Measurements from ENCODE around the gene NXPE1.
"Not testable (repeated sequence)": the region's sequence is repeated elsewhere in the genome, so short reads cannot be mapped to it uniquely, and the experiment has no call there.

NXPE1 gene

DNA sequence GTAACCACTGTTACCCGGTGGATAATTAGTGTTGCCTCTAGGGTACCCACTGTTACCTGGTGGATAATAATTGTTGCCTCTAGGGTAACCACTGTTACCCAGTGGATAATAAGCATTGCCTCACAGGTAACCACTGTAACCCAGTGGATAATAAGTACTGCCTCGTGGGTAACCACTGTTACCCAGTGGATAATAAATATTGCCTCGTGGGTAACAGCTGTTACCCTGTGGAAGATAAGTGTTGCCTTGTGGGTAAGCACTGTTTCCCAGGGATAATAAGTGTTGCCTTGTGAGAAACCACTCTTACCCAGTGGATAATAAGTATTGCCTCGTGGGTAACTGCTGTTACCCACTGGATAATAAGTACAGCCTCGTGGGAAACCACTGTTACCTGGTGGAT is 45.2 kb upstream of the NXPE1 start:
- H3K4me3 ChIP-seq (ENCODE audit: low read length) = no peak overlapping the region
- no peak for DNase-seq (ENCODE audit: low read depth)
- TF ChIP-seq, protein P1, sequence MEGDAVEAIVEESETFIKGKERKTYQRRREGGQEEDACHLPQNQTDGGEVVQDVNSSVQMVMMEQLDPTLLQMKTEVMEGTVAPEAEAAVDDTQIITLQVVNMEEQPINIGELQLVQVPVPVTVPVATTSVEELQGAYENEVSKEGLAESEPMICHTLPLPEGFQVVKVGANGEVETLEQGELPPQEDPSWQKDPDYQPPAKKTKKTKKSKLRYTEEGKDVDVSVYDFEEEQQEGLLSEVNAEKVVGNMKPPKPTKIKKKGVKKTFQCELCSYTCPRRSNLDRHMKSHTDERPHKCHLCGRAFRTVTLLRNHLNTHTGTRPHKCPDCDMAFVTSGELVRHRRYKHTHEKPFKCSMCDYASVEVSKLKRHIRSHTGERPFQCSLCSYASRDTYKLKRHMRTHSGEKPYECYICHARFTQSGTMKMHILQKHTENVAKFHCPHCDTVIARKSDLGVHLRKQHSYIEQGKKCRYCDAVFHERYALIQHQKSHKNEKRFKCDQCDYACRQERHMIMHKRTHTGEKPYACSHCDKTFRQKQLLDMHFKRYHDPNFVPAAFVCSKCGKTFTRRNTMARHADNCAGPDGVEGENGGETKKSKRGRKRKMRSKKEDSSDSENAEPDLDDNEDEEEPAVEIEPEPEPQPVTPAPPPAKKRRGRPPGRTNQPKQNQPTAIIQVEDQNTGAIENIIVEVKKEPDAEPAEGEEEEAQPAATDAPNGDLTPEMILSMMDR (IDR thresholded peaks at IDR 0.05; ENCODE audit: insufficient read depth, low read depth, low read length, missing control alignments) = no peak

DNA sequence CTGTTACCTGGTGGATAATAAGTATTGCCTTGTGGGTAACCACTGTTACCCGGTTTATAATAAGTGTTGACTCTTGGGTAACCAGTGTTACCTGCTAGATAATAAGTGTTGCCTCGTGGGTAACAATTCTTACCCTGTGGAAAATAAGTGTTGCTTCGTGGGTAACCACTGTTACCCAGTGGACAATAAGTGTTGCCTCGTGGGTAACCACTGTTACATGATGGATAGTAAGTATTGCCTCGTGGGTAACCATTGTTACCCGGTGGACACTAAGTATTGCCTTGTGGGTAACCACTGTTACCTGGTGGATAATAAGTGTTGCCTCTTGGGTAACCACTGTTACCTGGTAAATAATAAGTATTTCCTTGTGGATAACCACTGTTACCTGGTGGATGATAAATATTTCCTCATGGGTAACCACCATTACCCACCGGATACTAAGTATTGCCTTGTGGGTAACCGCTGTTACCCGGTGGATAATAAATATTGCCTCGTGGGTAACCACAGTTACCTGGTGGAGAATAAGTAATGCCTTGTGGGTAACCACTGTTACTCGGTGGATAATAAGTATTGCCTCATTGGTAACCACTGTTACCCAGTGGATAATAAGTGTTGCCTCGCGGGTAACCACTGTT is 44.6 kb upstream of the NXPE1 start:
- no peak for DNase-seq (ENCODE audit: low read depth)
- TF ChIP-seq, protein P1 (IDR thresholded peaks at IDR 0.05; ENCODE audit: insufficient read depth, low read depth, low read length, missing control alignments) = no peak
- H3K4me3 ChIP-seq (ENCODE audit: low read length) = no peak overlapping the region

DNA sequence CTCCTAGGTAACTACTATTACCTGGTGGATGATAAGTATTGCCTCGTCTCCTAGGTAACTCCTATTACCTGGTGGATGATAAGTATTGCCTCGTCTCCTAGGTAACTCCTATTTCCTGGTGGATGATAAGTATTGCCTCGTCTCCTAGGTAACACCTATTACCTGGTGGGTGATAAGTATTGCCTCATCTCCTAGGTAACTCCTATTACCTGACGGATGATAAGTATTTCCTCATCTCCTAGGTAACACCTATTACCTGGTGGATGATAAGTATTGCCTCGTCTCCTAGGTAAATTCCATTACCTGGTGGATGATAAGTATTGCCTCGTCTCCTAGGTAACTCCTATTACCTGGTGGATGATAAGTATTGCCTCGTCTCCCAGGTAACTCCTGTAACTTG is 43.5 kb upstream of the NXPE1 start:
- not testable (repeated sequence) for H3K4me3 ChIP-seq (ENCODE audit: low read length); DNase-seq (ENCODE audit: low read depth)

DNA sequence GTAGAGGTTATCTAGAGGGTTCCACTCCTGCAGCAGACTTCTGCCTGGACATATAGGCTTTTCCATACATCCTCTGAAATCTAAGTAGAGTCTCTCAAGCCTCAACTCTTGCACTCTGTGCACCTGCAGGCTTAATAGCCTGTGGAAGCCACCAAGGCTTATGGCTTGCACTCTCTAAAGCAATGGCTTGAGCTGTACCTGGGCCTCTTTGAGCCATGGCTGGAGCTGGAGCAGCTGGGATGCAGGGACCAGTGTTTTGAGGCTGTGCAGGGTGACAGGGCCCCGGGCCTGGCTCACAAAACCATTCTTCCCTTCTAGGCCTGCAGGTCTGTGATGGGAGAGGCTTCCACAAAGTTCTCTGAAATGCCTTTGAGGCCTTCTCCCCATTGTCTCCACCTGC is 38.8 kb upstream of the NXPE1 start:
- DNase-seq (ENCODE audit: low read depth) = no peak
- H3K4me3 ChIP-seq (ENCODE audit: low read length) = no peak overlapping the region
- TF ChIP-seq, protein P1 (IDR thresholded peaks at IDR 0.05; ENCODE audit: insufficient read depth, low read depth, low read length, missing control alignments) = no peak

DNA sequence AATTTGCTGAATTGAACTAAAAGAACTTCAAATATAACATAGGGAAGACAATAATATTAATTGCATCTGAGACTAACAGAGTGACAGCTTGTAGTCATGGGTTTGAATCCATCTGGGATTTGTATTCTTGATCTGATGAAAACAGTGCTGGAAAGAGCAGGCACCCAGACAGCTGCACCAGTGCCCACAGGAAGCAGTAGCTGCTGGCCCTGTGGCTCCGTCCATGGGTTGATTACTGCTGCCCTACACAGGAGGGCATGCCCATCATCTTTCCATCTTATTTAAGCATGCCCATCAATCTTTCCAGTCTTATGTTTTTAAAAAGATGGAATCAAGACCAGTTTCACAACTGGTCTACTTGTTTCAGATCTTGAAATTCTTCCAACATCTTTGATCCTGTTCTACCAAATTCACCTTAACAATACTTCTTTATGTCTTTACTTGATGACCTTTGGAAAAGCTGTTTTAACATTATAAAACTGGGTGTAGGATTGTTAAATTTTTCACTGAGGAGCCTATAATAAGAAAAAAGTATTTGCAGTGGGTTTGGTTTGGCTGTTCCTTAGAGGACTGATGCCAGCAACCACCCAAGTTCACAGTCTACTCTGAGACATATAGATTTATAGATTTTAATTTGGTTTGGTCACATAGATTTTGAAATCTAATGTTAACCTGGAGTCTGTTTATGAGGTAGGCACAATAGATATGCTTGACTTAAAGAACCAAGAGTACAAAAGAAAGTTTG is 36.7 kb upstream of the NXPE1 start:
- H3K4me3 ChIP-seq (ENCODE audit: low read length) = no peak overlapping the region
- TF ChIP-seq, protein P1 (IDR thresholded peaks at IDR 0.05; ENCODE audit: insufficient read depth, low read depth, low read length, missing control alignments) = no peak
- no peak for DNase-seq (ENCODE audit: low read depth)

DNA sequence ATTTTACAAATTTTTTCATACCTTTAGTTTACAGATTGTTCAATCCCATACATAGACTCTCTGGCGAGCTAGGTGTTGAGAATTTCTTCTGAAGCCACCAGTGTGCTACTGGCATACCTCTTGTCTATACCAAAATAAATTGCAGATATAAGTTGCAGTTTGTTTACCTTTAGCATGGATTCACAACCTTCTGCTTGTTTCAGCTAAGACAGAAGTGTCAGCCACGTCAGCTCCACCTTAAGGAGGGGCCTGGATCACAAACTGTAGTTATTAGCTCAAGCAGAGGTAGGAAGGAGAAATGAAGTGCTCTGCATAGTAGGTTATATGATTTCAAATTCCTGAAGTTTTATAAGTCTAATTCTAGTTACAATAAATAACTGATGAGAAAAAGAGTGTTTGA is 35.9 kb upstream of the NXPE1 start, which contains the start of gene NXPE4:
NXPE4 (minus strand) TSS at position 216 of the 400 bp plus-strand sequence. CDS start 1,027 bp downstream, outside the sequence.
- TF ChIP-seq, protein P1 (IDR thresholded peaks at IDR 0.05; ENCODE audit: insufficient read depth, low read depth, low read length, missing control alignments) = no peak
- DNase-seq (ENCODE audit: low read depth) = no peak
- no peak within 1 kb of the TSS for H3K4me3 ChIP-seq (ENCODE audit: low read length)

DNA sequence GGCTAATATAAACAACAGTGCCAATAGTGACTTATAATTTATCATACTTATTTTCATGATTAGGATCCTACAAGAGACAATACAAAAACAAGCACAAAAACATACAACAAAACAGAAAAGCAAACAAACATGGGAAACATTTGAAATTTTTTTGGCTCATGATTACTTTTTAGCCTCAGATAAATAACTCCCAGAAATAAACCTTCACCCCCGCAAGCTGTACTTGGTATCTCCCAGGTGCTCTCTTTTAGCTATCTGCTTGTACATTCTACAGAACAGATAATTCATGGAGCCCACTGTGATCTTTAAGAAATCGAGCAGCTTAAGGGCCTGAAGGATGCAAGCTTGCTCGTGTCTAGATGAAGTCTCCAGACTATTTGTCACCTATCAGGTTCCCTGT is 35.0 kb upstream of the NXPE1 start:
- no peak overlapping the region for H3K4me3 ChIP-seq (ENCODE audit: low read length)
- TF ChIP-seq, protein P1 (IDR thresholded peaks at IDR 0.05; ENCODE audit: insufficient read depth, low read depth, low read length, missing control alignments) = no peak
- DNase-seq (ENCODE audit: low read depth) = no peak
